CD14-positive monocyte (primary cell): ENCODE measurements around the gene P2RY6. TPM values are rescaled to one million over a fixed set of nuclear protein-coding genes. Genes with fewer than 3 reads are reported as not detected.

Experiments used
- DNase-seq, 3 donors: peaks; one replicate each; pipeline ENCODE4 v3.0.0-alpha.2; 2011 to 2022
- H2AFZ ChIP-seq: 2 replicates; pipeline ENCODE4 v1.6.0; 2012; ENCODE audit warnings: mild to moderate bottlenecking, low read depth, low read length, inconsistent platforms; ENCODE audit not compliant: insufficient read depth, poor library complexity, severe bottlenecking
- H3K27ac ChIP-seq, 2 donors: 1 replicate in 1 of 2; 2 replicates in 1 of 2; pipeline ENCODE4 v1.5.1; 2012 to 2013; ENCODE audit warnings: low read length in 2 of 2, control low read depth in 1 of 2, inconsistent platforms in 1 of 2, low read depth in 1 of 2, mild to moderate bottlenecking in 1 of 2
- H3K27me3 ChIP-seq, 2 donors: one replicate each; pipeline versions ENCODE4 v1.6.0 to v1.6.1; 2011 to 2013; ENCODE audit warnings: low read length in 2 of 2; ENCODE audit not compliant: control insufficient read depth in 2 of 2, insufficient read depth in 2 of 2
- H3K36me3 ChIP-seq, 2 donors: replicated peaks in 1 of 2; 1 replicate in 1 of 2; 2 replicates in 1 of 2; pipeline versions ENCODE4 v1.5.1 to v1.6.1; 2012 to 2013; ENCODE audit warnings: low read length in 2 of 2, control low read depth in 1 of 2, inconsistent platforms in 1 of 2, mild to moderate bottlenecking in 1 of 2; ENCODE audit not compliant: insufficient read depth in 2 of 2, control insufficient read depth in 1 of 2
- H3K4me1 ChIP-seq, 2 donors: 1 replicate in 1 of 2; 2 replicates in 1 of 2; pipeline versions ENCODE4 v1.5.1 to v1.6.1; 2012 to 2013; ENCODE audit warnings: low read length in 2 of 2, control low read depth in 1 of 2, inconsistent platforms in 1 of 2, mild to moderate bottlenecking in 1 of 2, moderate library complexity in 1 of 2; ENCODE audit not compliant: insufficient read depth in 2 of 2, control insufficient read depth in 1 of 2
- H3K4me2 ChIP-seq: replicated peaks from 2 replicates; pipeline ENCODE3; 2012; ENCODE audit warnings: low read length, moderate library complexity, mild to moderate bottlenecking; ENCODE audit not compliant: poor library complexity, severe bottlenecking; ENCODE audit errors: extremely low read depth
- H3K4me3 ChIP-seq, 3 experiments: fragments of 200-600 bp in 1 of 3; sonication (generic) in 1 of 3; replicated peaks in 1 of 3; 1 replicate in 2 of 3; 2 replicates in 1 of 3; pipeline ENCODE4 v1.5.1; 2011 to 2013; ENCODE audit warnings: low read length in 3 of 3, mild to moderate bottlenecking in 3 of 3, control low read depth in 2 of 3, low read depth in 2 of 3, inconsistent platforms in 1 of 3, moderate library complexity in 1 of 3
- H3K79me2 ChIP-seq: 2 replicates; pipeline ENCODE4 v1.6.0; 2012; ENCODE audit warnings: mild to moderate bottlenecking, control low read depth, inconsistent platforms, low read length, moderate library complexity; ENCODE audit not compliant: insufficient read depth
- H3K9ac ChIP-seq: 2 replicates; pipeline ENCODE4 v1.6.0; 2017; ENCODE audit warnings: low read length, mild to moderate bottlenecking; ENCODE audit not compliant: insufficient read depth, poor library complexity, severe bottlenecking
- H3K9me3 ChIP-seq, 2 donors: replicated peaks in 1 of 2; 1 replicate in 1 of 2; 2 replicates in 1 of 2; pipeline versions ENCODE4 v1.5.1 to v1.6.1; 2012 to 2013; ENCODE audit warnings: low read length in 2 of 2, control low read depth in 1 of 2; ENCODE audit not compliant: control insufficient read depth in 1 of 2, insufficient read depth in 1 of 2
- H4K20me1 ChIP-seq: 2 replicates; pipeline ENCODE4 v1.6.0; 2012; ENCODE audit warnings: mild to moderate bottlenecking, low read length, control low read depth, moderate library complexity; ENCODE audit not compliant: insufficient read depth
- H3K27ac Mint-ChIP-seq, 7 donors: one replicate each; pipeline ENCODE4 v1.8.0; 2020; ENCODE audit warnings: mild to moderate bottlenecking in 7 of 7, mixed read lengths in 7 of 7, moderate library complexity in 6 of 7, inconsistent platforms in 2 of 7
- H3K27me3 Mint-ChIP-seq, 3 donors: one replicate each; pipeline ENCODE4 v1.8.0; 2021 to 2022; ENCODE audit warnings: low read depth in 3 of 3, mild to moderate bottlenecking in 3 of 3, mixed read lengths in 3 of 3, moderate library complexity in 3 of 3, inconsistent platforms in 1 of 3
- H3K36me3 Mint-ChIP-seq, 2 donors: one replicate each; pipeline ENCODE4 v1.8.0; 2020; ENCODE audit warnings: mixed read lengths in 2 of 2, inconsistent platforms in 1 of 2, mild to moderate bottlenecking in 1 of 2
- H3K4me1 Mint-ChIP-seq: one replicate; pipeline ENCODE4 v1.8.0; 2020; ENCODE audit warnings: mild to moderate bottlenecking, mixed read lengths
- H3K4me3 Mint-ChIP-seq, 2 donors: one replicate each; pipeline ENCODE4 v1.8.0; 2020; ENCODE audit warnings: mild to moderate bottlenecking in 2 of 2, mixed read lengths in 2 of 2, moderate library complexity in 1 of 2
- H3K9me3 Mint-ChIP-seq, 7 donors: one replicate each; pipeline ENCODE4 v1.8.0; 2020 to 2022; ENCODE audit warnings: mixed read lengths in 7 of 7, mild to moderate bottlenecking in 6 of 7, moderate library complexity in 6 of 7, inconsistent platforms in 2 of 7
- WGBS: methylation state at CpG from one replicate; pipeline ENCODE4 v1.1.5; 2013; ENCODE audit warnings: missing lambda C conversion rate; ENCODE audit not compliant: insufficient coverage; 5-methylcytosine and 5-hydroxymethylcytosine counted together
- intact Hi-C, 2 donors: fragments of 100-400 bp; cut with micrococcal nuclease; formaldehyde crosslinking; loops; one replicate each; pipeline versions ENCODE4 v1.15.0 to v1.15.1; 2023
- polyA plus RNA-seq, 3 donors: library from polyadenylated mRNA; depleted of rRNA in 1 of 3; unstranded in 2 of 3; stranded (reverse) in 1 of 3; fragments of 300-500 nt in 2 of 3; fragments of >200 nt in 1 of 3; fragmentation: Illumina TruSeq in 2 of 3; gene quantifications; 1 replicate in 2 of 3; 2 replicates in 1 of 3; pipeline ENCODE4 v1.2.3, GENCODE V29; 2012 to 2021
- TF ChIP-seq, protein P1 (sequence below): fragments of 200-600 bp; IDR thresholded peaks from one replicate; pipeline ENCODE4 v1.8.0; 2022; ENCODE audit warnings: antibody characterized with exemption, mild to moderate bottlenecking

The P2RY6 gene
- polyA plus RNA-seq, 3 donors: 1.7 to 5.1 (median 1.8) TPM

DNA sequence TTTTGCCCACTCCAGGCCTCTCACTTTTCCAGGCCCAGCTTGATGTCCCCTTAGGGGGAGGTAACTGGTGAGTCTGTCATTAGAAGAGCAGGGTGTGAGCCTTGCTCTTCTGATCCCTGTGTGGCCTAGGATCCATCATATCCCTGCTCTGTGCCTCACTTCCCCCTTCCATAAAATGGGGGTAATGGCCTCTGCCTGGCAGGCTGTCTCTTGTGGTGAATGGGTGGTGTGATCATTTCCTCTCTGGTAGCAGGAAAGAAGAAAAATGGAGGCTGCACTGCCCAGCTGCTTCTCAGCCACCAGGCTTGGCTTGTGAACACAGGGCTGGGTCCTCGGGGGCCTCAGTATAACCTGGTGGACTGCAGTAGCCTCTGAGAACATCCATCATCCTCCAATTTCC lies 41.5 kb downstream of the P2RY6 start:
- Mint-ChIP-seq H3K27ac (peak overlapping the region in 3 of 7 donors; percentile 43 to 46 (median 46)), H3K9me3 (peaks cover 0 to 1% (median 0%) of the 10 kb centered on the region in 7 donors), H3K27me3 (peaks cover 14 to 20% (median 17%) of the 10 kb centered on the region in 3 donors), H3K36me3 (peaks cover 5 to 6% of the 10 kb centered on the region in 2 donors), H3K4me3 (no peak overlapping the region), H3K4me1 (peaks cover 24% of the 10 kb centered on the region)
- Histone ChIP-seq H3K36me3 (no peaks in the 10 kb centered on the region), H3K4me1 (peaks cover 21 to 30% of the 10 kb centered on the region in 2 donors), H3K27ac (no peak overlapping the region), H3K9ac (no peak overlapping the region), H2AFZ (peak overlapping the region; percentile 46), H3K4me3 (no peak overlapping the region), H3K27me3 (peaks cover 0 to 11% of the 10 kb centered on the region in 2 donors), H3K79me2 (no peaks in the 10 kb centered on the region), H3K9me3 (no peaks in the 10 kb centered on the region), H4K20me1 (no peaks in the 10 kb centered on the region), H3K4me2 (no peak overlapping the region)
- DNase-seq: peak; percentile 31 to 54 (median 42)
- intact Hi-C loops: no loop called here
- TF ChIP-seq, protein P1, sequence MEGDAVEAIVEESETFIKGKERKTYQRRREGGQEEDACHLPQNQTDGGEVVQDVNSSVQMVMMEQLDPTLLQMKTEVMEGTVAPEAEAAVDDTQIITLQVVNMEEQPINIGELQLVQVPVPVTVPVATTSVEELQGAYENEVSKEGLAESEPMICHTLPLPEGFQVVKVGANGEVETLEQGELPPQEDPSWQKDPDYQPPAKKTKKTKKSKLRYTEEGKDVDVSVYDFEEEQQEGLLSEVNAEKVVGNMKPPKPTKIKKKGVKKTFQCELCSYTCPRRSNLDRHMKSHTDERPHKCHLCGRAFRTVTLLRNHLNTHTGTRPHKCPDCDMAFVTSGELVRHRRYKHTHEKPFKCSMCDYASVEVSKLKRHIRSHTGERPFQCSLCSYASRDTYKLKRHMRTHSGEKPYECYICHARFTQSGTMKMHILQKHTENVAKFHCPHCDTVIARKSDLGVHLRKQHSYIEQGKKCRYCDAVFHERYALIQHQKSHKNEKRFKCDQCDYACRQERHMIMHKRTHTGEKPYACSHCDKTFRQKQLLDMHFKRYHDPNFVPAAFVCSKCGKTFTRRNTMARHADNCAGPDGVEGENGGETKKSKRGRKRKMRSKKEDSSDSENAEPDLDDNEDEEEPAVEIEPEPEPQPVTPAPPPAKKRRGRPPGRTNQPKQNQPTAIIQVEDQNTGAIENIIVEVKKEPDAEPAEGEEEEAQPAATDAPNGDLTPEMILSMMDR: no peak
- WGBS: 17% methylated on average over 1 of the region's 1 CpG

DNA sequence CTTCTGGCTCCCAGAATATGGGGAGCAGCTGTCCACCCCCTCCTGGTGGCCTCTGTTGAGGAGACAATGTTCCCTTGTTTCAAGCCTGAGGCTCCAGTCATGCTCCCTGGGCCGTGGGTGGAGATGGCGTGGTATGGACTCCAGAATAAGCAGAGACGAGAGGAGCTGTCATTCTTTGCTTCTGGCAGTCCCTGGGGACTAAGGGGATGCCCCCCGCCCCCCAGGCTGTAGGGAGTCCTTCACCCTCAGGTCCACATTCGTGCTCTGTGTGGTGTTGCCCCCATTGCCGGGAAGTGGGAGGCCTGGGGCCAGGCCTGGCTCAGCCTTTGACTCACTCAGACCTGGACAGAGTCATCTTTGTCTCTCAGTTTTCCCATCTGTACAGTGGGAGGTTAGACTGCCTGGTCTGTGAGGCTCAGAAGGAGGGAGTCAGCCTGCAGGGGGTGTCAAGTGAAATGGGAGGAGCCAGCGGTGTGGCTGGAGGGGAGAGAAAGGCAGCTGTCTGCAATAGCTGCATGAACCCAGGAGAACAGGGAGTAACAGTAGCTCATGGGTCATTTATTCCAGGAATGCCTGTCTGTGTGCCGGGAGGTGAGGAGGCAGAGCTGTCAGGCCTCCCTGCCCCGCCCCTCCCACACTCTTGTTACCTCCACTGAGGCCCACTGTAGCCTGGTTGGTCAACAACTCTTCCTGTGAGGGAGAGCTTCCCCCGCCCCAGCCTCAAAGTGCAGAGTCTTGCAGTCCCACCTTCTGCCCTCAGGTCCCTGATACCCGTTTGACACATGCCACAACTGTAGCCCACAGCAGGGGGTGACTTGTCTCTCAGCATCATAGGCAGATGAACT lies 42.2 kb downstream of the P2RY6 start:
- peaks cover 14 to 23% of the 10 kb centered on the region in 2 donors for H3K4me1 ChIP-seq
- intact Hi-C loops: no loop called here
- TF ChIP-seq, protein P1: no peak
- no peak overlapping the region for H3K4me2 ChIP-seq
- Mint-ChIP-seq H3K27ac (peak overlapping the region in 3 of 7 donors; percentile 18 to 54 (median 46)), H3K27me3 (peaks cover 13 to 18% (median 18%) of the 10 kb centered on the region in 3 donors), H3K36me3 (peaks cover 6% of the 10 kb centered on the region in 2 donors), H3K9me3 (peaks cover 0 to 4% (median 0%) of the 10 kb centered on the region in 7 donors), H3K4me1 (peaks cover 24% of the 10 kb centered on the region), H3K4me3 (no peak overlapping the region)
- H3K36me3 ChIP-seq: no peaks in the 10 kb centered on the region
- peaks cover 0 to 8% of the 10 kb centered on the region in 2 donors for H3K27me3 ChIP-seq
- no peak overlapping the region for H3K9ac ChIP-seq
- DNase-seq: no peak
- H3K9me3 ChIP-seq: no peaks in the 10 kb centered on the region
- H4K20me1 ChIP-seq: no peaks in the 10 kb centered on the region
- no peaks in the 10 kb centered on the region for H3K79me2 ChIP-seq
- no peak overlapping the region for H3K27ac ChIP-seq
- H2AFZ ChIP-seq: peak overlapping the region; percentile 46
- no peak overlapping the region for H3K4me3 ChIP-seq
- 70% methylated on average over 10 of the region's 11 CpGs for WGBS
